ENCODE results near the gene STARD8.

DNA sequence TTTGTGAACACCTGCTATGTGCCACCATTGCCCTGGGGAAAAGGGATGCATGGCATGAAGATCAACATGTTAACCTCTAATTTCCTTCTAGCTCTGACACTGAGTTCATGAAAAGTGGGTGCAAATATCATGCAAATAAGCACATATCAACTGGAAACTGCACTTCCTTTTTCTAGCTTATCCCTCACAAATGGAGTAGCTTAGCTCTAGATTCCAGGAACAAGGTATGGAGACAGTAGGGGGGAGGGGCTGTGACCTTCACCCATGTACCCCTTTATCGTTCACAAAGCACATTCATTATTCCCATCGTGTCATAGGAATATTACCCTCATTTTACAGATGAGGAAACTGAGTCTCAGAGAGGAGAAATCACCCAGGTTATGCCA lies 37.4 kb downstream of the STARD8 start:
- TF ChIP-seq GATA3 (IDR thresholded peaks at IDR 0.05; ENCODE audit: low read depth, low read length), result no peak
- TF ChIP-seq GATA2 (IDR thresholded peaks at IDR 0.05; ENCODE audit: low read depth, low read length), result no peak
